Activated gamma-delta T cell treated with anti-CD3 and anti-CD28 coated beads, Interleukin-2, amount 50 U/mL, for 16 hours (primary cell): ENCODE results near the gene SERTAD2.

ENCODE experiments used
- DNase-seq: peaks from one replicate; pipeline ENCODE4 v3.0.0-alpha.2; 2020; ENCODE audit warnings: low read depth

Gene SERTAD2

DNA sequence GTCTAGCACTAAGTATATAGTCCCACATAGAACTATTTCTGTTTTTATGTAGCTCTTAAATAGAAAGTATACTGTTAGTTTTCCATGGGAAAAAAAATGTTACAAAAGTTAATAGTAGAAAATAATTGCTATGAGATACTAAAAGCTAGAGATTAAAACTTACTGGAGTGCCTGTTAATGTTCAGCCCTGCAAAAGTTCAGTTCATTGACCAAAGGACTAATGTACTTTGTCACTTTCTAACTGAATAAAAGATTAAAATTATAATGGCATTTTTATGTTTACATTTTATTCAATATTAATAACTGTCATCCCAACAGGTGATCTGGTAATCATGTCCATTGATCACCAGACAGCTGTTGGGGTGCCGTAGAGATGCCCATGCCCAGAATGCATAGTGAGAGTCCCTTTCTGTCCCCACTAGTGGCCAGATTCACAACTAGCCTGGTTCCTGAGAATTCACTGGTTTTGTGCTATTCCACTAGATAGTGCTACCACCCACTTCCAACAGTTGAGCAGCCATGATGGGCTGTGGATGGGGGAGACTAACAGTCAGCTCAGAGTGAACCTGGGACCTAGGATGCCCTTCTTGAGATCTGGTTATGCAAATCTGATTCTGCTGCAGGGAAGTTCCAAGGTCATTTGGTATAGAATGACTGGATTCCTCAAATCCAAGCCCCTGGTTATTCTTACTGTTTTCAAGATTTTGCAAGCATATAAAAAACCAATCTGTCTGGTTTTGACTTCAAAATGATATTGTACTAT is 71.8 kb downstream of the SERTAD2 start:
- DNase-seq: no peak
